K562 (cell line): ENCODE results near the gene NKG7. TPM values are rescaled to one million over a fixed set of nuclear protein-coding genes. Genes with fewer than 3 reads are reported as not detected.
A peak's percentile ranks its signal among the peaks of the same experiment; 100 is the strongest.

Experiments
- CREB5 ChIP-seq: fragments of 250-450 bp; sonication (Bioruptor Pico); IDR thresholded peaks from 2 replicates; pipeline ENCODE4 v1.5.0; 2020; ENCODE audit warnings: mild to moderate bottlenecking
- DDX20 ChIP-seq: fragments of 450-650 bp; IDR thresholded peaks from 2 replicates; pipeline ENCODE4 v1.6.1; 2016; ENCODE audit warnings: missing genetic modification characterization, low read depth, mild to moderate bottlenecking, missing compliant biosample characterization, moderate library complexity
- DEAF1 ChIP-seq: fragments of 450-650 bp; formaldehyde crosslinking; IDR thresholded peaks from 2 replicates; pipeline ENCODE4 v1.4.0; 2020; ENCODE audit warnings: mild to moderate bottlenecking, moderate library complexity
- E4F1 ChIP-seq: fragments of 250-450 bp; sonication (Bioruptor Pico); IDR thresholded peaks from 2 replicates; pipeline ENCODE4 v1.5.0; 2021; ENCODE audit warnings: mild to moderate bottlenecking, borderline replicate concordance
- EZH2 ChIP-seq: IDR thresholded peaks from 2 replicates; pipeline ENCODE4 v1.6.1; 2012; ENCODE audit warnings: low read depth, mild to moderate bottlenecking, inconsistent platforms, low read length, borderline replicate concordance
- FUS ChIP-seq: fragments of 200-400 bp; formaldehyde crosslinking; optimal IDR thresholded peaks from 2 replicates; pipeline ENCODE3; 2017; ENCODE audit warnings: low read depth, low read length
- LCOR ChIP-seq: sonication (generic); formaldehyde crosslinking; IDR thresholded peaks from 2 replicates; pipeline ENCODE4 v1.8.0; 2022; ENCODE audit warnings: mild to moderate bottlenecking, missing genetic modification reagents
- MCM7 ChIP-seq, 2 experiments: fragments of 450-650 bp; IDR thresholded peaks; 2 replicates each; pipeline ENCODE4 v1.6.1; 2016 to 2018
- MEF2D ChIP-seq: conservative IDR thresholded peaks from 2 replicates; pipeline ENCODE4 v1.6.1; 2016; ENCODE audit warnings: low read depth, missing genetic modification characterization, missing compliant biosample characterization
- PHB2 ChIP-seq: fragments of 450-650 bp; IDR thresholded peaks from 2 replicates; pipeline ENCODE4 v1.6.1; 2017; ENCODE audit warnings: low read depth
- RBM39 ChIP-seq: fragments of 200-400 bp; formaldehyde crosslinking; optimal IDR thresholded peaks from 2 replicates; pipeline ENCODE3; 2018; ENCODE audit warnings: low read depth, low read length
- TARDBP ChIP-seq: fragments of 450-650 bp; IDR thresholded peaks from 2 replicates; pipeline ENCODE4 v1.6.1; 2016
- UBTF ChIP-seq, 2 experiments: IDR thresholded peaks; 2 replicates each; pipeline ENCODE4 v1.6.1; 2012; ENCODE audit warnings: improper control_type of control experiment in 2 of 2, low read depth in 2 of 2, low read length in 2 of 2, borderline replicate concordance in 1 of 2
- ZKSCAN8 ChIP-seq: fragments of 200-800 bp; sonication (Bioruptor generic); IDR thresholded peaks from 2 replicates; pipeline ENCODE4 v1.6.1; 2016; ENCODE audit warnings: missing genetic modification characterization, missing compliant biosample characterization
- ZNF121 ChIP-seq: sonication (generic); formaldehyde crosslinking; conservative IDR thresholded peaks from 2 replicates; pipeline ENCODE4 v1.8.0; 2022; ENCODE audit warnings: missing genetic modification reagents
- ZNF274 ChIP-seq: IDR thresholded peaks from 2 replicates; pipeline ENCODE4 v1.6.1; 2011; ENCODE audit warnings: low read depth, mild to moderate bottlenecking, low read length, moderate library complexity, borderline replicate concordance
- ZNF518B ChIP-seq: fragments of 250-450 bp; sonication (Bioruptor Pico); IDR thresholded peaks from 2 replicates; pipeline ENCODE4 v1.5.0; 2021; ENCODE audit warnings: mild to moderate bottlenecking, moderate library complexity
- ZNF696 ChIP-seq: fragments of 250-450 bp; sonication (Bioruptor Pico); conservative IDR thresholded peaks from 2 replicates; pipeline ENCODE4 v1.4.0; 2020; ENCODE audit warnings: mild to moderate bottlenecking, moderate library complexity
- polyA plus RNA-seq, 8 experiments: library from polyadenylated mRNA; depleted of rRNA in 4 of 8; stranded (reverse) in 5 of 8; unstranded in 3 of 8; fragments of >200 nt; fragmentation: Nextera tagmentation in 2 of 8; fragmentation: Illumina TruSeq in 1 of 8; extraction: Ambion mirVana in 2 of 8; extraction: Trizol in 1 of 8; gene quantifications; 2 replicates each; pipeline versions ENCODE4 v1.2.1 to v1.2.3, GENCODE V29; 2011 to 2014; ENCODE audit warnings: inconsistent platforms in 1 of 8, missing spikeins in 1 of 8
- total RNA-seq, 7 experiments: library from RNA; depleted of rRNA in 6 of 7; stranded (reverse); fragments of >200 nt in 6 of 7; fragmentation: Illumina TruSeq in 2 of 7; extraction: Trizol in 2 of 7; gene quantifications; 2 replicates each; pipeline versions ENCODE4 v1.2.1 to v1.2.3, GENCODE V29; 2011 to 2021; ENCODE audit warnings: low replicate concordance in 1 of 7

The NKG7 gene
- total and polyA plus RNA-seq, 9 of the 15 experiments (the other 6 are each of a cell fraction or from before 2014, with no cell fraction given) = 0.30 to 0.70 (median 0.51) TPM; not detected in 2

- TF ChIP-seq DEAF1 (no peak), EZH2 (no peak), FUS (no peak), LCOR (CRISPR knock-in tag) (no peak), MEF2D (tag) (no peak), PHB2 (no peak), DDX20 (no peak), RBM39 (no peak), MCM7 (IDR thresholded peaks at IDR 0.05) (no peak), ZNF518B (no peak), ZKSCAN8 (CRISPR knock-in tag) (no peak), UBTF (IDR thresholded peaks at IDR 0.05; ENCODE audit: borderline replicate concordance in 1 of 2, low read depth in 2 of 2, low read length in 2 of 2) (peak in 1 of 2 experiments; percentile 73; a peak in 1 of 4 replicates), TARDBP (no peak), CREB5 (CRISPR knock-in tag) (no peak), E4F1 (CRISPR knock-in tag) (no peak), ZNF274 (no peak), ZNF696 (CRISPR knock-in tag) (no peak), ZNF121 (CRISPR knock-in tag) (no peak)
Measured at GRCh38 chr19:51365965-51366388, 6.5 kb downstream of the NKG7 start, which contains the start of gene ETFB (continued).
